Tibial nerve (tissue), 4 donors: ENCODE results near the gene TRABD2B.

ENCODE experiments used
- CTCF ChIP-seq, 5 experiments: fragments of 200-600 bp in 3 of 5; fragments of 450-650 bp in 2 of 5; sonication (generic) in 3 of 5; IDR thresholded peaks; one replicate each; pipeline ENCODE4 v1.5.1; 2016 to 2019; ENCODE audit warnings: antibody characterized with exemption in 5 of 5, mild to moderate bottlenecking in 3 of 5, moderate library complexity in 2 of 5
- EP300 ChIP-seq, 2 donors: sonication (generic); formaldehyde crosslinking; IDR thresholded peaks; one replicate each; pipeline ENCODE4 v1.6.1; 2017; ENCODE audit warnings: antibody characterized with exemption in 2 of 2, mild to moderate bottlenecking in 1 of 2
- POLR2A ChIP-seq, 2 donors: fragments of 450-650 bp; IDR thresholded peaks; one replicate each; pipeline ENCODE4 v1.6.1; 2017; ENCODE audit warnings: antibody characterized with exemption in 2 of 2, mild to moderate bottlenecking in 2 of 2, moderate library complexity in 2 of 2

- TF ChIP-seq EP300 (IDR thresholded peaks at IDR 0.05): no peak
- no peak for TF ChIP-seq CTCF (IDR thresholded peaks at IDR 0.05)
- no peak for TF ChIP-seq POLR2A (IDR thresholded peaks at IDR 0.05)
These were observed 202.1 kb downstream of the TRABD2B start for GRCh38 chr1:47795102-47795501.
